EH (cell line): ENCODE results near the gene TMEM271.

Source experiments
- DNase-seq: peaks from one replicate; pipeline ENCODE4 v3.0.0-alpha.2; 2015; ENCODE audit warnings: low read depth

Gene TMEM271

GRCh38 chr4:576245-576821 lies at the start of gene TMEM271:
Gene TMEM271, minus strand, starts transcription at chr4:576295. Its CDS starts 233 bp downstream, at chr4:576062.
- no peak for DNase-seq

DNA sequence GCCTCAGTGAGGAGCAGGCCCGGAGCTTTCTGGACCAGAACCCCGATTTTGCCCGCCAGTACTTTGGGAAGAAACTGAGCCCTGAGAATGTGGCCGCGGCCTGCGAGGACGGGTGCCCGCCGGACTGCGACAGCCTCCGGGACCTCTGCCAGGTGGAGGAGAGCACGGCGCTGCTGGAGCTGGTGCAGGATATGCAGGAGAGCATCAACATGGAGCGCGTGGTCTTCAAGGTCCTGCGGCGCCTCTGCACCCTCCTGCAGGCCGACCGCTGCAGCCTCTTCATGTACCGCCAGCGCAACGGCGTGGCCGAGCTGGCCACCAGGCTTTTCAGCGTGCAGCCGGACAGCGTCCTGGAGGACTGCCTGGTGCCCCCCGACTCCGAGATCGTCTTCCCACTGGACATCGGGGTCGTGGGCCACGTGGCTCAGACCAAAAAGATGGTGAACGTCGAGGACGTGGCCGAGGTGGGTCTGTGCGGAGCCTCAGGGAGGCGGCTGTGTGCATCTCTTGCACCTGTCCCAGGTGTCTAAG lies 49.6 kb upstream of the TMEM271 start:
- DNase-seq: no peak

DNA sequence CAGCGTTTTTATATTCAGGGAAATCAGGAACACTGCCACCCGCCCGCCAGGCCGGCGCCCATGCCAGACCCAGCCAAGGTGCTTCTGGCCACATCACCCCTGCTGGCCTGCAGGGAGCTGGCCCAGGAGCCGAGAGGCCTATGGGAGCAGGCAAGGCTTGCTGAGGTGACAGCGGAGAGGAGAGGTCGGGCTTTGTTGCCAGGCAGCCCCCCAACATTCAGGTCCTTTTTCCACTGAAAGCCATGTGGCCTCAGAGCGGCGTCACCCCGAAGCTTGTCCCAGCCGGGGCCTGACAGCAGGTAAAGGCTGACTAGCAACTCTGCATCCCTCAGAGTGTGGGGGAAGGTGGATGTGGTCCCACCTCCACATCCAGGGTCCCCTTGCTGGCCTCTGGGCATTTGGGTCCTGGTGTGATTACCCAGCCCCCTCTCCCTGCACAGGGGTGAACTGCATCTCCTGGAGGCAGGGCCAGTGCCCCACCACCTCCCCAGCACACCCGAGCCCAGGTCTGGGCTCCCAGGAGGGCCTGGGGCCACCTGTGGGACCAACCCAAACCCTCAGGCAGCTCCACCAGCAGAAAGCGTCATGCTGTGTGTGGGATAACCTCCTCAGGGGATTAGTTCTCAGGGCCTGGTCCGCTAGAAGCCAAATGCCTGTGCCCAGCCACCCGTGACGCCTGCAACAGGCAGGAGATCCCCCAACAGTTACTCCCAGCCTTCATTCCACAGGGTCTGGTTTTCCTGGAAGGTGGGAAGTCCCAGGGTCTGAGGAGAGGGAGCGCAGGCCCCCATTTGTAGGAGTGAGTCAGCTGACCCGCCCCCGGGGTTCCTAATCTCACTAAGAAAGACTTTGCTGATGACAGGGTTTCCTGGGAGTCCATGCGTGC lies 48.9 kb upstream of the TMEM271 start, which contains the start of gene PDE6B:
PDE6B (plus strand) TSS at position 869 of the 886 bp plus-strand sequence. CDS start 54 bp downstream, outside the sequence.
- no peak for DNase-seq

GRCh38 chr4:623914-624566 lies 47.9 kb upstream of the TMEM271 start:
- DNase-seq: no peak

- DNase-seq: no peak
Observed at GRCh38 chr4:622996-623913, 47.2 kb upstream of the TMEM271 start.

GRCh38 chr4:622071-622995 lies 46.2 kb upstream of the TMEM271 start:
- peak; percentile 9 for DNase-seq

GRCh38 chr4:621296-622070 lies 45.4 kb upstream of the TMEM271 start:
- DNase-seq: no peak

DNA sequence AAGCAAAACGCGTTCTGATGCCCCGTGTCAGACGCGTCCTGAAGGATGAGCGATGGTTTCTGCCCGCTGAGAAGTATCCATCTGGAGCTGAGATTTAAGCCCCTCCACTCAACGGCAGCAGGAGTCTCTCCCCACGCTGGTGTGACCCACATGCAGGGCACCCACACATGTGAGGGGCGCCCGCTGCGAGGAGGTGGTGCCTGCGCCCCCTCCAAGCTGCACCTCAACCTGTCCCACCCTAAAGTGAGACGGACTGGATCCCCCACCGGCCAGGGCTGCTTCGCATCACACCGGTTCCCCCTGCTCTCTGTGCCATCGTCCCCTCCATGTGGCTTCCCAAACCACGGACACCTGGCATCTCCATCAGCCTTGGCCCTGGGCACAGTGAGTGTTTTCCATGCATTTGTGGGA lies 44.8 kb upstream of the TMEM271 start:
- DNase-seq: no peak

DNA sequence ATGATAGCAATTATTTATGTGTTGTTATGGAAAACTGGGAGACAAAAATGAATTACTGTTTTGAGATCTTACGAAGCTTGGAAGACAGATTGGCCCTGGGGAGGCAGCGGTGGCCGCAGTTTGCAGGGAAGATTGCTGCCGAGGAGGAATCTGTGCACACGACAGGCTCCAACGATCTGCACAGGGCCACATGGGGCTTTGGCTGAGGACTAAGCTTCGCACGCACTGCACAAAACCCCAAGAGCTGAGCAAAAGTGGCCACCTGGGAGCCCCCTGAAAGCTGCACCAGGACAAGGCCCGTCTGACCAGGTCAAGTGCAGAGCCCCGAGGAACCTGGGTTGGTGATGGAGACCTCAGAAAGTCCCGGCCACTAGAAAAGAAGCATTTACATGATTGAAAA lies 44.1 kb upstream of the TMEM271 start:
- DNase-seq: no peak

DNA sequence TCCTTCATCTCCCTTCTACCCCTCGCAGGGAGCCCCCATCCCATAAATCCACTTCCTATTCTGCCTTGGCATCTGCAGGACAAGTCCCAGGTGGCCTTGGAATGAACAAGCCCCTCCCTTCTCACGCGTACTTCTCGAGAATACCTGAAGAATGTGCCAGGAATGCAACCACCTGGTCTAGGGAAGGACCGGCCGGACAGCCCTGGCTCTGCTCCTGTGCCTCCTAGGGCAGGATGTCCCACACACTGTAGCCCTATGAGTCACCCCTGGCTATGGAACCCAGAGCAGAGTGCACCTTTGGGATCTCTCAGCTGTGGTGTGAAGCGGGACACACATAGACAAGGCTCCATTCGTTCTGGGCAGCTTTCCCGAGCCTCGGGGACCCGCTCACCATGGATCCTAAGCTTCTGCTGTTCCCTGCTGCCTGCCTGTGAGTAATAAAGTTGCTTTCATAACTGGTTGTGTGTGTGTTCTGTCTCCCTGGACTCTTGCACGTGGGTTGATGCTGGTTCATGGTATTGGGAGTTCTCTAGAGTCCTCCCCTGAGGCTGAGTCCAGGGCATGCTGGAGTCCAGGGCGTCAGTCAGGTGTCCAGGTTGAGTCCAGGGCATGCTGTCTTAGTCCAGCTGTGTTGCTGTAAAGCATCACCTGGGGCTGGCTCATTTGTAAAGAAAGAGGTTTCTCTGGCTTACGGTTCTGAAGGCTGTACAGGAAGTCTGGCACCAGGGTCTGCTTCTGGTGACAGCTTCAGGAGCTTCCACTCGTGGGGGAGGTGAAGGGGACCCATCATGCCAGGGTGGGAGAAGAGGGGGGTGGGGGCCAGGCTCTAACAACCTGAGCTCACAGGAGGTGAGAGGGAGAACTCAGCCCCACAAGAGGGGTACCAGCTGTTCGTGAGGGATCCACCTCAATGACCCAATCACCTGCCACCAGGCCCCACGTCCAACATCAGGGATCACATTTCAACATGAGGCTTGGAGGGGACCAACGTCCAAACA lies 41.8 kb upstream of the TMEM271 start:
- no peak for DNase-seq

- DNase-seq: no peak
Observed at GRCh38 chr4:616911-617643, 41.0 kb upstream of the TMEM271 start.

DNA sequence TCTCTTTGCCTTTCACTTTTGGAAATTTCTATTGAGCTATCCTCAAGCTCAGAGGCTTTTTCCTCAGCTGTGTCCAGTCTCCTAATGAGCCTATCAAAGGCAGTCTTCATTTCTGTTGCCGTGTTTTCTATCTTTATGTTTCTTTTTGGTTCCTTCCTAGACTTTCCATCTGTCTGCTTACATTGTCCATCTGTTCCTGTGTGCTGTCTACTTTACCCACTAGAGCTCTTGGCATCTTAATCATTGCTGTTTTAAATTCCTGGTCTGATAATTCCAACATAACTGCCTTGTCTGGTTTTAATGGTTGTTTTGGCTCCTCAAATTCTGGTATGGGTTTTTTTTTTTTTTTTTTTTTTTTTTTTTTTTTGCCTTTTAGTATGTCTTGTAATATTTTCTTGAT lies 40.0 kb upstream of the TMEM271 start:
- no peak for DNase-seq

GRCh38 chr4:613126-613525 lies 37.0 kb upstream of the TMEM271 start:
- DNase-seq: no peak

DNA sequence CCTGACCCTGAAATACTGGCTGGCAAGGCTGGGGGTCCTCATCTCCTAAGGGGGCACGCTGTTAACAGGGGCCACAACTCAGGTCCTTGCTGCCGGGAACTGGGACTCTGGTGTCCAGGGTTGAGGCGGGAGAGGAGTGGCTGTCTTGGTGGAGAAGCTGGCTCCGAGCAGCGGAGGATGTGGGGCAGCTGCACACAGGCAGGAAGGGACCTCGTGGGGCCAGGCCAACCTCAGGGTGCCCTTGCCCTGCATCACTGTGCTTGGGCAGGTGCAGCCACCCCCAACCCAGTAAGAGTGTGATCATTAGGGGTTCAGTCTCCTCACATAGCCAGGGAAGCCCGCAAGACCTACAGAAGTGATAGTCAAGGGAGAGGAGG lies 36.6 kb upstream of the TMEM271 start:
- no peak for DNase-seq

DNA sequence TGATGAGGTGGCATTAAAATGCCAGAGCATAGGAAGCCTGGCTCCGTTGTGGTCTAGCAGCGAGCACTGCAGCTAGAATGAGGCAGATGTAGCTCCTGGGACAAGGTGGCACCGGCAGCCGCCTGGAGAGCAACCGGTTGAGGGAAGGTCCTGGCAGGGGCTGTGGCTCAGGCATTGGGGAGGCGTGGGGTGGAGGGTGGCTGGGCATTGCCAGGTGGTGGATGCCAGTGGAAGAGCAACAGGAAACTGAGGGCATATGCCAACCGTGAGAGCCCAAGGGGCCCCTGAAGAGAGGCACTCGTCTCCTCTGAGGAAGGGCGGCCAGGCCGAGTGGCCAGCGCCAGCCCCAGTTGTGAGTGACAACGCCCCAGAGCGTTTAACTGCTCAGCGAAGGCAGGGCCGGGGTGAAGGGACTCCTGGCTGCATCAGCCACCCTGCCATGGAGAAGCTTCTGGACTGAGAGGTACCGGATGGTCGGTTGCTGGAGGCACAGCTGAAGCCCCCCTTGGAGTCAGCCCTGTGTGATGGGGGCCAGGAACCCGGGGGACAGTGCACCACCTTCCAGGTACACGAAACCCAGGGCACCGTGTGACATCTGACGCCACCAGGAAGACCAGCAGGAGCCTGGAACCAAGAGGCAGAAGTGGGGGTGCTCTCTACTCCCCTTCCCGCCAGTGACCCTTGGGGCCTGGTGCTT lies 36.1 kb upstream of the TMEM271 start:
- DNase-seq: no peak

DNA sequence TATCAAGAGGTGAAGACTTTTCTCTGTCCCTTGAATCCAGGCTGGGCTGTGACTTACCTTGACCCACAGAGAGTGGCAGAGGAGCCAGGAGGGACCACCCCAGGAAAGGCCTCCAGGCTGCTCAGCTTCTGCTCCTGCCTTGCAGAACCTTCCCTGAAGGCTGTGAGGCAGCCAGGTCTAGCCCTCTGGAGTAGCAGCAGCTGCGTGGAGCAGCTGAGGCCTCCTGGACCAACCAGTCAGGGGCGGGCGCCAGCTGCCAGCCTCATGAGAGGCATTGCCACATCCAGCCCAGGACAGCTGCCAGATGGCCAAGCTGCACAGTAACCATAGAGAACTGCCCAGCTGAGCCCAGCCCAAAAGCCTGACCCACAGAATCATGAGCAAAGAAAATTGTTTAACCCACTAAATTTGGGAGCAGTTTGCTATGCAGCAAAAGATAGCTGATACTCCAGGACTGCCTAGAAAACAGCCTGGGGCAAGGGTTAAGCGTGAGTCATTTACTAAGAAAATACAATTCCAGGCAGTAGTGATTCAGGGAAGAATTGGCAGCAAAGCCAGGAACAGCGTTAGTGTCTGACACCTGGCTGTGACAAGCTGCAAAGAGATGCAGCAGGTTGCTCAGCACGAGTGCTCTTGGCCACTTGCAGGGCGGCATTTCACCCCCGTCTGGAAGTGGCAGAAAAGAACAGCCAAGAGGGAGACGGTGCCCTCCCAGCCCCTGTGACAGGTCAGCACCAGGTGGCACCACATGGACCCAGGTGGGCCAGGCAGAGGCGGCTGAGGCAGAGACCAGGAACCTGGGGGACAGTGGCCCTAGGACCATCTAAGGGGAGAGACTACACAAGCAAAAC lies 34.5 kb upstream of the TMEM271 start:
- peak; percentile 51 for DNase-seq
